Spleen (tissue), 11 donors: Measurements from ENCODE around the gene AKT3. TPM values are rescaled to one million over a fixed set of nuclear protein-coding genes. Genes with fewer than 3 reads are reported as not detected.

Source experiments
- DNase-seq: peaks from one replicate; pipeline ENCODE4 v3.0.0-alpha.2; 2020
- H3K27ac ChIP-seq, 8 donors: fragments of 200-600 bp; sonication (generic) in 7 of 8; 1 replicate in 4 of 8; 2 replicates in 4 of 8; pipeline versions ENCODE4 v1.5.0 to v1.8.0; 2016 to 2021; ENCODE audit warnings: inconsistent platforms in 4 of 8, mild to moderate bottlenecking in 4 of 8, moderate library complexity in 1 of 8
- H3K27me3 ChIP-seq, 7 donors: fragments of 200-600 bp; sonication (generic) in 6 of 7; replicated peaks in 1 of 7; 1 replicate in 4 of 7; 2 replicates in 3 of 7; pipeline versions ENCODE4 v1.5.0 to v1.8.0; 2016 to 2021; ENCODE audit warnings: inconsistent platforms in 3 of 7, mild to moderate bottlenecking in 1 of 7
- H3K36me3 ChIP-seq, 6 donors: fragments of 200-600 bp; sonication (generic) in 5 of 6; 1 replicate in 4 of 6; 2 replicates in 2 of 6; pipeline versions ENCODE4 v1.5.0 to v1.8.0; 2016 to 2021; ENCODE audit warnings: inconsistent platforms in 2 of 6
- H3K4me1 ChIP-seq, 6 donors: fragments of 200-600 bp; sonication (generic) in 5 of 6; 1 replicate in 3 of 6; 2 replicates in 3 of 6; pipeline versions ENCODE4 v1.5.0 to v1.8.0; 2016 to 2021; ENCODE audit warnings: inconsistent platforms in 3 of 6
- H3K4me3 ChIP-seq, 8 donors: fragments of 200-600 bp; sonication (generic) in 7 of 8; 1 replicate in 4 of 8; 2 replicates in 4 of 8; pipeline versions ENCODE4 v1.5.0 to v1.8.0; 2016 to 2021; ENCODE audit warnings: inconsistent platforms in 4 of 8, mild to moderate bottlenecking in 4 of 8, moderate library complexity in 2 of 8
- H3K9me3 ChIP-seq, 8 donors: fragments of 200-600 bp; sonication (generic) in 7 of 8; 1 replicate in 4 of 8; 2 replicates in 4 of 8; pipeline versions ENCODE4 v1.5.0 to v1.8.0; 2016 to 2021; ENCODE audit warnings: inconsistent platforms in 4 of 8
- CTCF ChIP-seq, 11 experiments: fragments of 200-600 bp in 7 of 11; fragments of 450-650 bp in 4 of 11; sonication (generic) in 4 of 11; IDR thresholded peaks in 8 of 11; conservative IDR thresholded peaks in 3 of 11; 1 replicate in 7 of 11; 2 replicates in 4 of 11; pipeline versions ENCODE4 v1.4.0 to v1.8.0; 2016 to 2021; ENCODE audit warnings: antibody characterized with exemption in 11 of 11, inconsistent platforms in 4 of 11, mild to moderate bottlenecking in 1 of 11
- POLR2A ChIP-seq, 3 donors: fragments of 450-650 bp; IDR thresholded peaks; one replicate each; pipeline ENCODE4 v1.5.1; 2017; ENCODE audit warnings: antibody characterized with exemption in 3 of 3, mild to moderate bottlenecking in 1 of 3
- POLR2AphosphoS5 ChIP-seq, 3 donors: sonication (generic); formaldehyde crosslinking; IDR thresholded peaks; one replicate each; pipeline ENCODE4 v1.5.1; 2017; ENCODE audit warnings: antibody characterized with exemption in 3 of 3
- WGBS, 5 donors: extraction: QIAGEN DNeasy Blood & Tissue Kit in 3 of 5; methylation state at CpG; one replicate each; pipeline versions ENCODE4 v1.1.5 to v1.1.7; 2013 to 2018; 5-methylcytosine and 5-hydroxymethylcytosine counted together
- intact Hi-C: fragments of 100-400 bp; cut with DNase I; formaldehyde crosslinking; loops from one replicate; pipeline ENCODE4 v1.15.0; 2023; ENCODE audit warnings: low total_unique reads
- polyA plus RNA-seq, 3 donors: library from polyadenylated mRNA; stranded (reverse); fragments of 200-250 nt; gene quantifications; one replicate each; pipeline ENCODE4 v1.2.1, GENCODE V29; 2013
- total RNA-seq, 7 donors: library from RNA; depleted of rRNA in 3 of 7; stranded (reverse); fragments of >200 nt in 3 of 7; fragmentation: NEBNext Ultra II Directional in 4 of 7; extraction: Animal tissue kit (Norgen Biotek cat#: 25700) in 4 of 7; gene quantifications; one replicate each; pipeline versions ENCODE4 v1.1.0 to v1.2.1, GENCODE V29; 2016 to 2021
- donor health status: healthy with polysubstance abuse.
- donor health status: DM: no; HTN: no; CAD: no; lungs with moderate emphysema.
- donor health status: DM: no; HTN: no; CAD: no.
- donor health status: Bipolar disorder and iron deficiency.
- donor health status: healthy.
- donor health status: DM: no; HTN: no; CAD: no.
- donor health status: DM: yes; HTN: yes; CAD: no.

Gene AKT3
- total and polyA plus RNA-seq, 10 donors, result 4.3 to 91.3 (median 46.4) TPM

DNA sequence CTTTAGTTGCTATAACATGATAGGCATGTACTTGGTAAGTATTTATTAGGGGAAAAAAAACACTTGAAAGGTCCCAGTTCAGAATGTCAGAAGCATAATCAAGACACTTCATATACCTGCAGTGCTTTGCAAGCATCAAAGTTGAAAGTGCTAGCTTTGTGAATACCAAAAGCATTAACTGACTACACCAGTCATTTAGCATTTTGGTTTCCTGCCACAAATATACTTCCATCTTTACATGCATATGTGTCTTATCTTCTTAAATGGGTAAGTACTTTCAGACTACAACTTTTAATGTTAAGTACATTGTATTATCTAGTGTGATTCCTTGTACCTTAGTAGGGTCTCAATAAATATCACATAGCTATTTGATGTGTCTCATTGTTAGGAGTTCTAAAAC, 43.7 kb downstream of the AKT3 start:
- intact Hi-C loops, result no loop called here
- TF ChIP-seq POLR2AphosphoS5 (IDR thresholded peaks at IDR 0.05) (no peak), CTCF (IDR thresholded peaks at IDR 0.05 in 8 of 11, conservative IDR thresholded peaks at IDR 0.05 in 3 of 11) (no peak), POLR2A (IDR thresholded peaks at IDR 0.05) (no peak)
- no peak for DNase-seq

DNA sequence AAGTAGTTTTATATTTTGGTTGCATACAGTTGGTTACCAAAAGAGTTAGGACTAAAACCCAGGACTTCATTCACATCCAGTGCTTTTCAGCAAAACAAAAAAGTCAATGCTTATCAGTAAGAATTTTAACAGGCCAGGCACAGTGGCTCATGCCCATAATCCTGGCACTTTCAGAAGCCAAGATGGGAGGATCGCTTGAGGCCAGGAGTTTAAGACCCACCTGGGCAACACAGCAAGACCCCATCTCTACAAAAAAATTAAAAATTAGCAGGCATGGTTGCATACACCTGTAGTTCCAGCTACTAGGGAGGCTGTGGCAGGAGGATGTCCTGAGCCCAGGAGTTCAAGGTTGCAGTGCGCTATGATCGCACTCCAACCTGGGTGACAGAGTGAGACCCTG, 47.3 kb downstream of the AKT3 start:
- Histone ChIP-seq H3K4me3 (no peak overlapping the region), H3K27ac (no peak overlapping the region), H3K36me3 (peaks cover 0 to 9% (median 0%) of the 10 kb centered on the region in 6 donors), H3K9me3 (peaks cover 0 to 7% (median 0%) of the 10 kb centered on the region in 8 donors), H3K4me1 (peaks cover 0 to 16% (median 2%) of the 10 kb centered on the region in 6 donors), H3K27me3 (no peaks in the 10 kb centered on the region)
- no peak for DNase-seq
- intact Hi-C loops, result no loop called here
- TF ChIP-seq POLR2A (IDR thresholded peaks at IDR 0.05) (no peak), POLR2AphosphoS5 (IDR thresholded peaks at IDR 0.05) (no peak), CTCF (IDR thresholded peaks at IDR 0.05 in 8 of 11, conservative IDR thresholded peaks at IDR 0.05 in 3 of 11) (no peak)
- 96 to 100% (median 99%) methylated on average over 3 of the region's 3 CpGs for WGBS, 5 donors

More for the DNA sequence above, 43.7 kb downstream of the AKT3 start:
- Histone ChIP-seq H3K4me1 (peaks cover 0 to 6% (median 0%) of the 10 kb centered on the region in 6 donors), H3K4me3 (no peak overlapping the region), H3K36me3 (peaks cover 0 to 12% (median 0%) of the 10 kb centered on the region in 6 donors), H3K9me3 (peaks cover 0 to 7% (median 0%) of the 10 kb centered on the region in 8 donors), H3K27ac (no peak overlapping the region), H3K27me3 (no peaks in the 10 kb centered on the region)

DNA sequence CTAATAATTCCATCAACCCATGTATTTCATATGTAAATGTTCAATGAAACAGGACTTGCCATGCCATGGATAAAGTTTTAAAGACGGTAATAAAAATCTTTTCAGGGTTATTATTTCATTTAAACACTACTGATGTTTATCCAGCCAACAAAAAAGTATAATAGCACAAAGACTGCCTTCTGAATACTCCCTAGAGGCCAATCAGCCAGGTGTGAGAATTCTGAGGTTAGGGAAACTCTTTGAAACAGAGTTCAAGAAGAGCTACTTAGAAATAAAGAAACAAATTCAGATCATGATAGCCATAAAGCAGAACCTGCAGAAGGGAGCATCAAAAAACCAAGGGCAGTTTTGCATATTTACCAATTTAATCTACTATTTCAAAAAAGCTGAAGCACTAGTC, 48.7 kb downstream of the AKT3 start:
- TF ChIP-seq POLR2AphosphoS5 (IDR thresholded peaks at IDR 0.05), result no peak
- no peak for TF ChIP-seq POLR2A (IDR thresholded peaks at IDR 0.05)
- TF ChIP-seq CTCF (IDR thresholded peaks at IDR 0.05 in 8 of 11, conservative IDR thresholded peaks at IDR 0.05 in 3 of 11), result no peak
- WGBS, 5 donors, result 91 to 98% (median 94%) methylated on average over 1 of the region's 1 CpG
- Histone ChIP-seq H3K4me3 (no peak overlapping the region), H3K36me3 (no peaks in the 10 kb centered on the region), H3K4me1 (peaks cover 0 to 17% (median 0%) of the 10 kb centered on the region in 6 donors), H3K9me3 (no peaks in the 10 kb centered on the region), H3K27ac (no peak overlapping the region), H3K27me3 (no peaks in the 10 kb centered on the region)
- DNase-seq, result no peak
- intact Hi-C loops, result no loop called here

DNA sequence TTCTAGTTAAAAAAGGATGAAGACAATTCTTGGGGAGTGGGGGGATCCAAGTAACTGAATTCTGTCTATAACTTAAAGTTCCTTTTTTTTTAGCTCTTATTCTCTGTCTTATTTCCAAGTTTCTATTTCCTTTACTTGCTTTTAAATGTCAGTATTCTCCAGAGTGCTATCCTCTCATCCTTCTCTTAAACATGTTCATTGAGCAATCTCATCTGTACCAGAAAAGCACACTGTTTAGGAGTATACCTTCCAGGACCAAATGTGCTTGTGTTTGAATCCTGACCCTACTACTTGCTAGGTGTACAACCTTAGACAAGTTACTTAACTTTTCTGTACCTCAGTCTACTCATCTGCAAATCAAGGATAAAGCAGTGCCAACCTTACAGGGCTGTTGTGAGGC, 50.1 kb downstream of the AKT3 start:
- Histone ChIP-seq H3K36me3 (no peaks in the 10 kb centered on the region), H3K27ac (no peak overlapping the region), H3K4me1 (peaks cover 0 to 21% (median 0%) of the 10 kb centered on the region in 6 donors), H3K27me3 (no peaks in the 10 kb centered on the region), H3K4me3 (no peak overlapping the region), H3K9me3 (no peaks in the 10 kb centered on the region)
- TF ChIP-seq POLR2AphosphoS5 (IDR thresholded peaks at IDR 0.05) (no peak), POLR2A (IDR thresholded peaks at IDR 0.05) (no peak), CTCF (IDR thresholded peaks at IDR 0.05 in 8 of 11, conservative IDR thresholded peaks at IDR 0.05 in 3 of 11) (no peak)
- intact Hi-C loops, result no loop called here
- DNase-seq, result no peak
